H1 (cell line): ENCODE data around the gene LYPD6. TPM values are rescaled to one million over a fixed set of nuclear protein-coding genes. Genes with fewer than 3 reads are reported as not detected.

Source experiments
- CTCF ChIA-PET: fragments of 300-600 bp; sonication (Branson Sonifier 250); formaldehyde crosslinking; loops from one replicate; lab custom pipeline; 2021; ENCODE audit not compliant: partially characterized antibody; lab: Charles Lee
- POLR2A ChIA-PET: fragments of 300-600 bp; sonication (Branson Sonifier 250); formaldehyde crosslinking; loops from one replicate; lab custom pipeline; 2021; ENCODE audit warnings: inconsistent platforms; ENCODE audit not compliant: partially characterized antibody; lab: Charles Lee
- DNase-seq, 2 experiments: peaks; one replicate each; pipeline versions ENCODE4 v3.0.0 to v3.0.0-alpha.2; 2010 to 2022; ENCODE audit warnings: low spot score in 2 of 2, low read depth in 1 of 2, mixed read lengths in 1 of 2
- FAIRE-seq: peaks from 2 replicates; lab custom pipeline; 2011; peaks lifted over from hg19 to GRCh38; lab: Jason Lieb, UNC
- H2AFZ ChIP-seq: 2 replicates; pipeline ENCODE4 v1.8.1; 2012; ENCODE audit warnings: low read length, inconsistent platforms
- H2AK5ac ChIP-seq: 2 replicates; pipeline ENCODE4 v1.6.1; 2013; ENCODE audit warnings: low read depth, low read length
- H2BK120ac ChIP-seq: replicated peaks from 2 replicates; pipeline ENCODE3; 2013; ENCODE audit warnings: low read depth, low read length, inconsistent platforms
- H2BK12ac ChIP-seq: 2 replicates; pipeline ENCODE4 v1.6.1; 2013; ENCODE audit warnings: low read depth, low read length
- H2BK15ac ChIP-seq: 2 replicates; pipeline ENCODE4 v1.6.1; 2013; ENCODE audit warnings: low read length
- H2BK20ac ChIP-seq: 2 replicates; pipeline ENCODE4 v1.6.1; 2013; ENCODE audit warnings: low read length
- H2BK5ac ChIP-seq: 2 replicates; pipeline ENCODE4 v1.6.1; 2013; ENCODE audit warnings: low read depth, low read length
- H3K14ac ChIP-seq: 2 replicates; pipeline ENCODE4 v1.6.1; 2013; ENCODE audit warnings: inconsistent platforms; ENCODE audit not compliant: insufficient read length
- H3K18ac ChIP-seq: 2 replicates; pipeline ENCODE4 v1.6.1; 2013; ENCODE audit warnings: low read length; ENCODE audit errors: extremely low read depth
- H3K23ac ChIP-seq: 2 replicates; pipeline ENCODE4 v1.6.1; 2013; ENCODE audit warnings: inconsistent platforms; ENCODE audit not compliant: insufficient read length
- H3K23me2 ChIP-seq: 2 replicates; pipeline ENCODE4 v1.6.1; 2013; ENCODE audit warnings: low read depth, low read length
- H3K27ac ChIP-seq: 2 replicates; pipeline ENCODE4 v1.6.1; 2011; ENCODE audit warnings: low read depth, low read length, inconsistent platforms
- H3K27me3 ChIP-seq, 4 experiments: replicated peaks in 1 of 4; 1 replicate in 1 of 4; 2 replicates in 3 of 4; pipeline versions ENCODE4 v1.6.1 to v1.8.1; 2011 to 2013; ENCODE audit warnings: low read length in 3 of 4, mild to moderate bottlenecking in 3 of 4, inconsistent platforms in 2 of 4, mixed read lengths in 2 of 4, moderate library complexity in 1 of 4; ENCODE audit not compliant: control insufficient read depth in 3 of 4, insufficient read depth in 3 of 4; ENCODE audit errors: extremely low read depth in 1 of 4
- H3K36me3 ChIP-seq, 4 experiments: 2 replicates each; pipeline versions ENCODE4 v1.6.1 to v1.8.1; 2011 to 2013; ENCODE audit warnings: mild to moderate bottlenecking in 4 of 4, low read length in 3 of 4, moderate library complexity in 2 of 4, control low read depth in 1 of 4, inconsistent platforms in 1 of 4; ENCODE audit not compliant: insufficient read depth in 4 of 4, control insufficient read depth in 2 of 4
- H3K4ac ChIP-seq: replicated peaks from 2 replicates; pipeline ENCODE3; 2013; ENCODE audit warnings: low read length, low read depth, mixed read lengths, inconsistent platforms; ENCODE audit not compliant: insufficient read length
- H3K4me1 ChIP-seq, 4 experiments: replicated peaks in 1 of 4; 1 replicate in 1 of 4; 2 replicates in 3 of 4; pipeline versions ENCODE4 v1.6.1 to v1.8.1; 2011 to 2013; ENCODE audit warnings: low read length in 3 of 4, inconsistent platforms in 2 of 4, mixed read lengths in 1 of 4; ENCODE audit not compliant: insufficient read depth in 4 of 4, control insufficient read depth in 3 of 4
- H3K4me2 ChIP-seq, 2 experiments: 2 replicates each; pipeline versions ENCODE4 v1.6.1 to v1.8.1; 2011 to 2013; ENCODE audit warnings: low read depth in 2 of 2, low read length in 2 of 2, control low read depth in 1 of 2, inconsistent platforms in 1 of 2, mild to moderate bottlenecking in 1 of 2; ENCODE audit not compliant: insufficient read depth in 1 of 2
- H3K4me3 ChIP-seq, 4 experiments: fragments of 200-600, 300-600 bp in 1 of 4; sonication (generic), shearing (Covaris generic), sonication (Bioruptor Twin) in 1 of 4; 2 replicates each; pipeline versions ENCODE4 v1.5.1 to v1.8.1; 2011 to 2016; ENCODE audit warnings: low read length in 4 of 4, low read depth in 3 of 4, control low read depth in 2 of 4, inconsistent platforms in 2 of 4, mild to moderate bottlenecking in 2 of 4, mixed read lengths in 1 of 4, moderate library complexity in 1 of 4; ENCODE audit not compliant: insufficient read depth in 2 of 4; ENCODE audit errors: extremely low read depth in 1 of 4
- H3K56ac ChIP-seq: replicated peaks from 2 replicates; pipeline ENCODE3; 2013; ENCODE audit warnings: low read depth, mild to moderate bottlenecking, mixed read lengths, low read length, inconsistent platforms; ENCODE audit not compliant: insufficient read length
- H3K79me1 ChIP-seq: 2 replicates; pipeline ENCODE4 v1.6.1; 2013; ENCODE audit warnings: low read depth, low read length, control low read depth
- H3K79me2 ChIP-seq, 2 experiments: 2 replicates each; pipeline versions ENCODE4 v1.6.1 to v1.8.1; 2012 to 2013; ENCODE audit warnings: low read length in 2 of 2, mild to moderate bottlenecking in 2 of 2, inconsistent platforms in 1 of 2; ENCODE audit not compliant: insufficient read depth in 2 of 2, control insufficient read depth in 1 of 2
- H3K9ac ChIP-seq, 4 experiments: replicated peaks in 1 of 4; 1 replicate in 1 of 4; 2 replicates in 3 of 4; pipeline versions ENCODE4 v1.6.1 to v1.8.1; 2011 to 2013; ENCODE audit warnings: low read depth in 3 of 4, low read length in 3 of 4, control low read depth in 2 of 4, mild to moderate bottlenecking in 2 of 4, moderate library complexity in 2 of 4, inconsistent platforms in 1 of 4; ENCODE audit errors: extremely low read depth in 1 of 4
- H3K9me3 ChIP-seq, 2 experiments: 2 replicates each; pipeline versions ENCODE4 v1.6.1 to v1.8.1; 2012 to 2013; ENCODE audit warnings: mild to moderate bottlenecking in 2 of 2, moderate library complexity in 2 of 2, control low read depth in 1 of 2, inconsistent platforms in 1 of 2, low read depth in 1 of 2, low read length in 1 of 2, mixed read lengths in 1 of 2; ENCODE audit not compliant: insufficient read depth in 2 of 2
- H4K20me1 ChIP-seq, 2 experiments: replicated peaks in 1 of 2; 2 replicates each; pipeline versions ENCODE3 to v1.8.1; 2011 to 2013; ENCODE audit warnings: inconsistent platforms in 2 of 2, low read length in 2 of 2, mild to moderate bottlenecking in 1 of 2; ENCODE audit not compliant: insufficient read depth in 2 of 2, control insufficient read depth in 1 of 2
- H4K5ac ChIP-seq: 2 replicates; pipeline ENCODE4 v1.6.1; 2013; ENCODE audit warnings: low read length, low read depth, mixed read lengths, inconsistent platforms; ENCODE audit not compliant: insufficient read length
- H4K8ac ChIP-seq: 2 replicates; pipeline ENCODE4 v1.8.0; 2013; ENCODE audit warnings: mild to moderate bottlenecking, moderate library complexity, low read length, inconsistent platforms; ENCODE audit not compliant: insufficient read depth; ENCODE audit errors: extremely low read depth
- H4K91ac ChIP-seq: replicated peaks from 2 replicates; pipeline ENCODE3; 2013; ENCODE audit warnings: low read length, mixed read lengths, inconsistent platforms; ENCODE audit not compliant: insufficient read length
- ASH2L ChIP-seq: fragments of 200-600, 300-600 bp; sonication (generic); IDR thresholded peaks from one replicate; pipeline ENCODE4 v1.7.1; 2017; ENCODE audit warnings: low read length
- CTBP2 ChIP-seq: IDR thresholded peaks from 2 replicates; pipeline ENCODE4 v1.7.0; 2011; ENCODE audit warnings: borderline replicate concordance, mild to moderate bottlenecking, moderate library complexity, mixed read lengths, low read length; ENCODE audit not compliant: insufficient read depth, insufficient read length
- RAD21 ChIP-seq, 2 experiments: IDR thresholded peaks in 1 of 2; conservative IDR thresholded peaks in 1 of 2; 2 replicates each; pipeline ENCODE4 v1.6.1; 2011; ENCODE audit warnings: low read depth in 2 of 2, low read length in 2 of 2, improper control_type of control experiment in 1 of 2, inconsistent platforms in 1 of 2, mild to moderate bottlenecking in 1 of 2, moderate library complexity in 1 of 2
- RBBP5 ChIP-seq: IDR thresholded peaks from 2 replicates; pipeline ENCODE4 v1.7.1; 2012; ENCODE audit warnings: low read depth, mild to moderate bottlenecking, inconsistent platforms, low read length, moderate library complexity, borderline replicate concordance
- TBP ChIP-seq: IDR thresholded peaks from 2 replicates; pipeline ENCODE4 v1.6.1; 2011; ENCODE audit warnings: low read depth, low read length, improper control_type of control experiment
- WGBS, 2 experiments: shearing (Covaris generic) in 1 of 2; methylation state at CpG; one replicate each; pipeline versions ENCODE4 v1.1.6 to v1.1.7; 2013 to 2015; ENCODE audit warnings: low lambda C conversion rate in 2 of 2, mixed read lengths in 2 of 2, inconsistent platforms in 1 of 2, low coverage in 1 of 2, missing lambda C conversion rate in 1 of 2; ENCODE audit not compliant: insufficient replicate concordance in 2 of 2, insufficient coverage in 1 of 2, insufficient read length in 1 of 2; ENCODE audit errors: extremely low coverage in 1 of 2, missing lambda C conversion rate in 1 of 2; 5-methylcytosine and 5-hydroxymethylcytosine counted together
- long read RNA-seq, 2 experiments: library from RNA in 1 of 2; library from capped mRNA in 1 of 2; stranded (forward); transcript quantifications; one replicate each; pipeline ENCODE4 v2.0.0, GENCODE V29; 2021; ENCODE audit warnings: inconsistent platforms in 1 of 2
- polyA minus RNA-seq, 3 experiments: library from RNA; depleted of rRNA, polyadenylated mRNA; stranded (reverse); fragments of >200 nt; gene quantifications; 1 replicate in 2 of 3; 2 replicates in 1 of 3; pipeline ENCODE4 v1.2.3, GENCODE V29; 2011
- polyA plus RNA-seq, 7 experiments: library from polyadenylated mRNA; depleted of rRNA in 3 of 7; stranded (reverse) in 5 of 7; unstranded in 2 of 7; fragments of >200 nt in 5 of 7; fragments of 200-250 nt in 2 of 7; gene quantifications; 1 replicate in 5 of 7; 2 replicates in 1 of 7; 4 replicates in 1 of 7; pipeline versions ENCODE4 v1.2.1 to v1.2.3, GENCODE V29; 2011 to 2013; ENCODE audit warnings: missing spikeins in 2 of 7, mixed read lengths in 2 of 7
- total RNA-seq: library from RNA; stranded (reverse); fragmentation: NEBNext Ultra II Directional; extraction: Animal tissue kit (Norgen Biotek cat#: 25700); gene quantifications from 2 replicates; pipeline ENCODE4 v1.2.1, GENCODE V29; 2021

LYPD6 gene, protein sequence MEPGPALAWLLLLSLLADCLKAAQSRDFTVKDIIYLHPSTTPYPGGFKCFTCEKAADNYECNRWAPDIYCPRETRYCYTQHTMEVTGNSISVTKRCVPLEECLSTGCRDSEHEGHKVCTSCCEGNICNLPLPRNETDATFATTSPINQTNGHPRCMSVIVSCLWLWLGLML
- 8.8 and 8.9 TPM in 2 replicates for total RNA-seq
- 4.4 and 5.6 TPM in 2 replicates for polyA plus RNA-seq (2011; rRNA removed)
- polyA plus RNA-seq (2011; cell fraction: cytosol; rRNA removed), result 5.8 TPM
- 6.9 TPM for polyA plus RNA-seq (2011; cell fraction: nucleus; rRNA removed)
- 4.4 to 7.8 TPM (median 5.4 TPM) in 4 replicates for polyA plus RNA-seq (2012, experiment 1 of 2)
- polyA plus RNA-seq (2012, experiment 2 of 2), result 0.84 TPM
- 3.3 TPM for polyA plus RNA-seq (2013, experiment 1 of 2)
- polyA plus RNA-seq (2013, experiment 2 of 2), result 3.9 TPM
- 16.3 and 16.8 TPM in 2 replicates for polyA minus RNA-seq (2011; rRNA and poly(A)+ RNA removed)
- 5.8 TPM for polyA minus RNA-seq (2011; cell fraction: cytosol; rRNA and poly(A)+ RNA removed)
- 14.0 TPM for polyA minus RNA-seq (2011; cell fraction: nucleus; rRNA and poly(A)+ RNA removed)
- long read RNA-seq, experiment 1, full-length matches to known transcripts, result 2 of 7 reads
- long read RNA-seq, experiment 1, partial matches to known transcripts, result 1 of 7 reads
- long read RNA-seq, experiment 1, other reads (novel, unspliced or antisense), result 4 of 7 reads
- long read RNA-seq, experiment 2, result 0 reads

DNA sequence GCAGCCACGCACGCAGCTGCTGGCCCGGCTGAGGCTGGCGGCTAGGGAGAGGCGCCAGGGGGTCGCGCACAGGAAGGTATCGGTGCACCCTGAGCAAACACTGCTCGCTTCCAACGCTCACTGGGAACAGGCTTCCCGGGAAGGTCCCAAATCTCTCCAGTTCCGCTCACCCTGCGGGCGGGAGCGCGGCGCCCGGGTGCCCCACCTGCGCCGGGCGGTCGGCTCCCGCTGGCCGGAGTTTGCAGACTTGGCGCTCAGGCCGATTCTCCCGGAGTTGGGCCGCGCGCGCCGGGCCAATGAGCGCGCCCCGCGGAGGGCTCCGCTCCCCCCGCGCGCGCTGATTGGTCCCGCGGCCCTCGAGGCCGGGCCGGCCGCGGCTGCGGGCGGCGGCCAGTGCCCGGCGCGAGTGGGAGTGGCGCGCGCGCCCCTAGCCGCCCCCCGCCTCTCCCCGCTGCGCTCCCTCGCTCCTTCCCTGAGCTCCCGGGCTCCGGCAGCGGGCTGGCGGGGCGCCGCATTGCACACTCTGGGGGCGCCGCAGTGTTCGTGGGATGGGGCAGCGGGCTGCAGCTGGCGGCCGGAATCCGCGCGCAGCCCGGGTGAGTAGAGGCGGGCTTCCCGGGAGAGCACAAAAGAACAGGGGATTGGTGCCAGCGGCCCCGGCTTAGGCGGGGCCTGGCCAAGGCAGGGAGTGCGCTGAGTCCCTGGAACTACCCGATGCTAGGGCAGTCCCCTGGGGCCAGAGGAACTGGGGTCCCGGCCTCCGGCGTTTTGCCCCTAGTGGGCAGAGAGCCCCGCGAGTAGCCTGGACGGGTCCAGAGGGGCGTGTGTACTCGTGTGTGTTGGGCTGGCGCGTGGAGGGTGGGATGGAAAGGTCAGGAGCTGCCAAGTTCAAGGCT, at the start of gene LYPD6:
Gene LYPD6 (plus strand): TSS at position 461 of the 896 bp plus-strand sequence. CDS start 107,122 bp downstream, outside the sequence.
- WGBS, 2 experiments, result 1% methylated on average over 56 of the region's 96 CpGs; no CpG with 5 or more reads in 1 of the 2 experiments
- no peak within 1 kb of the TSS for H4K5ac ChIP-seq
- H3K56ac ChIP-seq, result peak within 1 kb of the TSS; percentile 24
- H3K9me3 ChIP-seq, result no peaks in the 10 kb centered on the region
- no peak within 1 kb of the TSS for H3K23ac ChIP-seq
- H3K18ac ChIP-seq, result peak within 1 kb of the TSS; percentile 66
- no peak within 1 kb of the TSS for H3K27ac ChIP-seq
- H3K27me3 ChIP-seq, result no peaks in the 10 kb centered on the region; a peak in 3 of 7 replicates
- H3K4me3 ChIP-seq, result peak within 1 kb of the TSS; percentile 64 to 89 (median 80)
- no peak within 1 kb of the TSS for H2BK20ac ChIP-seq
- ChIA-PET POLR2A (interaction anchor here (1.2 to 1.3 kb wide), 3 partner anchors 10 to 253 kb away, joined by 3 to 4 read pairs (median 3); no protein-coding TSS in a partner anchor), CTCF (interaction anchor here (0.6 to 4.1 kb wide), 13 partner anchors 10 to 314 kb away, joined by 3 to 22 read pairs (median 3); no protein-coding TSS in a partner anchor)
- peaks cover 0 to 8% of the 10 kb centered on the region in 2 experiments; a peak in 2 of 4 replicates for H3K79me2 ChIP-seq
- peaks cover 0 to 7% (median 4%) of the 10 kb centered on the region in 4 experiments; a peak in 2 of 7 replicates for H3K4me1 ChIP-seq
- H3K79me1 ChIP-seq, result no peaks in the 10 kb centered on the region
- FAIRE-seq, result no peak
- H2AK5ac ChIP-seq, result 0 out of 2 replicates have a peak within 1 kb of the TSS, but pooled peaks have one; percentile 1
- H4K8ac ChIP-seq, result peak within 1 kb of the TSS; percentile 64
- no peak within 1 kb of the TSS for H3K14ac ChIP-seq
- peak within 1 kb of the TSS; percentile 40; the same call in 1 of the 2 replicates for H2BK15ac ChIP-seq
- no peaks in the 10 kb centered on the region for H3K36me3 ChIP-seq
- peak in 1 of 2 experiments; percentile 82 for DNase-seq
- no peak within 1 kb of the TSS for H2BK120ac ChIP-seq
- H3K9ac ChIP-seq, result peak within 1 kb of the TSS in 3 of 4 experiments; percentile 52 to 66 (median 53); a peak in 6 of 7 replicates
- peak within 1 kb of the TSS; percentile 95 for H2AFZ ChIP-seq
- H3K4me2 ChIP-seq, result peak within 1 kb of the TSS; percentile 99 to 100
- H3K4ac ChIP-seq, result no peak within 1 kb of the TSS
- H4K91ac ChIP-seq, result peak within 1 kb of the TSS; percentile 82
- H2BK5ac ChIP-seq, result 0 out of 2 replicates have a peak within 1 kb of the TSS, but pooled peaks have one; percentile 26
- no peaks in the 10 kb centered on the region for H4K20me1 ChIP-seq
- peaks cover 14% of the 10 kb centered on the region; the same call in 1 of the 2 replicates for H3K23me2 ChIP-seq
- H2BK12ac ChIP-seq, result no peak within 1 kb of the TSS
- peak; percentile 93 for TF ChIP-seq ASH2L
- peak; percentile 42; the same call in 1 of the 2 replicates for TF ChIP-seq TBP
- TF ChIP-seq RBBP5, result peak; percentile 31; the same call in 1 of the 2 replicates
- TF ChIP-seq RAD21 (IDR thresholded peaks at IDR 0.05 in 1 of 2, conservative IDR thresholded peaks at IDR 0.05 in 1 of 2; ENCODE audit: low read depth in 2 of 2, low read length in 2 of 2), result 0 out of 4 replicates have a peak, but pooled peaks of 1 of the 2 experiments have one; percentile 2
- TF ChIP-seq CTBP2, result peak; percentile 19
